ENCODE measurements around the gene CHST11. TPM values are rescaled to one million over a fixed set of nuclear protein-coding genes. Genes with fewer than 3 reads are reported as not detected.

The CHST11 gene
- total RNA-seq, 3 donors from 2014 or later, result 12.5 to 16.4 (median 15.5) TPM

DNA sequence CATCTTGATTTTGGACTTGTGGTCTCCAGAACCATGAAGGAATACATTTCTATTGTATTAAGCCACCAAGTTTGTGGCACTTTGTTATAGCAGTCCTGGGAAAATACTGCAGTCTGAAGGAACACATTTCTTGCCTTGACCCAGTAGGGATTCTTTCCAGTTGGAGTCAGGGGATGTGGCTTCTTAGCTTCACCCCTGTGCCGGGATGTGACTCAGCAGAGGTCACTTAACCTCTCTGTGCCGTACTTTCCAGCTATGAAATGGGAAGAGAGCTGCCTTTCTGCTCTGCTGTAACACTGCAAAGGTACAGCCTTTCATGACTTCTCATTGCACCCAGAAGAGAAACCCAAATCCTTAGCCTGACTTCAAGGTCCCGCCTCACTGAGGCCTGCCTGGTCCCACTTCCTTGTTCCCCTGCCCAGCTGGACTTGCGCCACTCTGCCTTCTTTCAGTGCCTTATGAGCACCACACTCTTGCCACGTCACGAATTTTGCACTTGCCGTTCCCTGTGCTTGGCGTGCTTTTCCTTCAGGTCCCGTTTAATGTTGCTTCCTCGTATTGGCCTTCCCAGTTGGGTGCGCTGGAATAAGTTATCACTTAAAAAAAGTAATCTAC, 24.2 kb downstream of the CHST11 start:
- no peak overlapping the region for H3K4me3 ChIP-seq
- no peaks in the 10 kb centered on the region for H3K9me3 ChIP-seq
- H3K27me3 ChIP-seq, result no peaks in the 10 kb centered on the region
- no peaks in the 10 kb centered on the region for H3K36me3 ChIP-seq
- DNase-seq (ENCODE audit: low spot score in 2 of 2), result no peak
- intact Hi-C loops (cut with DNase I; ENCODE audit: low total_unique reads), result no loop called here
- TF ChIP-seq, protein P1, sequence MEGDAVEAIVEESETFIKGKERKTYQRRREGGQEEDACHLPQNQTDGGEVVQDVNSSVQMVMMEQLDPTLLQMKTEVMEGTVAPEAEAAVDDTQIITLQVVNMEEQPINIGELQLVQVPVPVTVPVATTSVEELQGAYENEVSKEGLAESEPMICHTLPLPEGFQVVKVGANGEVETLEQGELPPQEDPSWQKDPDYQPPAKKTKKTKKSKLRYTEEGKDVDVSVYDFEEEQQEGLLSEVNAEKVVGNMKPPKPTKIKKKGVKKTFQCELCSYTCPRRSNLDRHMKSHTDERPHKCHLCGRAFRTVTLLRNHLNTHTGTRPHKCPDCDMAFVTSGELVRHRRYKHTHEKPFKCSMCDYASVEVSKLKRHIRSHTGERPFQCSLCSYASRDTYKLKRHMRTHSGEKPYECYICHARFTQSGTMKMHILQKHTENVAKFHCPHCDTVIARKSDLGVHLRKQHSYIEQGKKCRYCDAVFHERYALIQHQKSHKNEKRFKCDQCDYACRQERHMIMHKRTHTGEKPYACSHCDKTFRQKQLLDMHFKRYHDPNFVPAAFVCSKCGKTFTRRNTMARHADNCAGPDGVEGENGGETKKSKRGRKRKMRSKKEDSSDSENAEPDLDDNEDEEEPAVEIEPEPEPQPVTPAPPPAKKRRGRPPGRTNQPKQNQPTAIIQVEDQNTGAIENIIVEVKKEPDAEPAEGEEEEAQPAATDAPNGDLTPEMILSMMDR (IDR thresholded peaks at IDR 0.05), result no peak
- TF ChIP-seq POLR2A (IDR thresholded peaks at IDR 0.05) (no peak), POLR2AphosphoS5 (IDR thresholded peaks at IDR 0.05) (no peak)
- H3K27ac ChIP-seq, result no peak overlapping the region
- H3K4me1 ChIP-seq, result no peaks in the 10 kb centered on the region

DNA sequence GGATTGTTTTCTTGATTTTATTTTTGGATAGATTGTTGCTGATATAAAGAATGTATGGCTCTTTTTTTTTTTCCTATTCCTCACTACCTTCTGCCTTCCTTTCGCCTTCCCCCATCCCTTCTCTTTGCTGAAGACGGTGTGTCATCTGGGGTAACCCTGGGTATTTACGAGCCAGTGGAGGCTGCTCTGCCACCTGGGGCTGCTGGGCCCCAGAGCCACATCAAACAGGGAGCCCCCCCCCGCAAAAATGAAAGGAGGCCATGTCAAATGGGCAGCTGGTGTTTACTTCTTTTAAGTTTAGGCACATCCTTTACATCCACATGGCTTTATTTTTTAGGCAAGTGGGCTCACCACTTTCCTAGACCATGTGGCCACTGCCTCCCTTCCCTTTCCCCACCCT, 25.4 kb downstream of the CHST11 start:
- no peak for DNase-seq (ENCODE audit: low spot score in 2 of 2)
- intact Hi-C loops (cut with DNase I; ENCODE audit: low total_unique reads), result no loop called here
- no peaks in the 10 kb centered on the region for H3K4me1 ChIP-seq

DNA sequence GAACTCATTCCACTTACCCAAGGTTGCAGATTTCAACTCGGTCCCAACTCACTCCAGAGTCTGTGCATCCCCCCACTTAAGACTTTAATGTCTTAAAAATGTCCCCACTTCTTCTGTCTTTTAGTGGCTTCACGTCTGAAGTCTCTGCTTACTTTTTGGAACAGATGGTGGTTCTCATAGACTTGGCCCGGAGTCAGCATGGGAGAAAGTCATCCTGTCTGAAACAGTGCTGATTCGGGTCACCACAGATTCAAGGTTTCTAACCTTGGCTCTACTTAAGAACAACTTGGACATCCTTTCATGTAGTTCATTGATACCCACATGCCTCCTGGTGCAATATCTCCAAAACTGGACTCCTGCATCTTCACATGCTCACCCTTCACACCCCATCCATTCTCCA, 26.0 kb downstream of the CHST11 start:
- H3K27ac ChIP-seq, result no peak overlapping the region
- no peaks in the 10 kb centered on the region for H3K36me3 ChIP-seq
- H3K4me1 ChIP-seq, result no peaks in the 10 kb centered on the region
- no peak for TF ChIP-seq POLR2A (IDR thresholded peaks at IDR 0.05)
- TF ChIP-seq, protein P1 (IDR thresholded peaks at IDR 0.05), result no peak
- no peak for TF ChIP-seq POLR2AphosphoS5 (IDR thresholded peaks at IDR 0.05)
- H3K9me3 ChIP-seq, result no peaks in the 10 kb centered on the region
- no peak for DNase-seq (ENCODE audit: low spot score in 2 of 2)
- no peak overlapping the region for H3K4me3 ChIP-seq
- intact Hi-C loops (cut with DNase I; ENCODE audit: low total_unique reads), result no loop called here
- H3K27me3 ChIP-seq, result no peaks in the 10 kb centered on the region

More for the DNA sequence above, 25.4 kb downstream of the CHST11 start:
- Histone ChIP-seq H3K4me3 (no peak overlapping the region), H3K9me3 (no peaks in the 10 kb centered on the region), H3K36me3 (no peaks in the 10 kb centered on the region), H3K27me3 (no peaks in the 10 kb centered on the region), H3K27ac (no peak overlapping the region)
- TF ChIP-seq POLR2AphosphoS5 (IDR thresholded peaks at IDR 0.05), result no peak
- TF ChIP-seq, protein P1 (IDR thresholded peaks at IDR 0.05), result no peak
- no peak for TF ChIP-seq POLR2A (IDR thresholded peaks at IDR 0.05)

DNA sequence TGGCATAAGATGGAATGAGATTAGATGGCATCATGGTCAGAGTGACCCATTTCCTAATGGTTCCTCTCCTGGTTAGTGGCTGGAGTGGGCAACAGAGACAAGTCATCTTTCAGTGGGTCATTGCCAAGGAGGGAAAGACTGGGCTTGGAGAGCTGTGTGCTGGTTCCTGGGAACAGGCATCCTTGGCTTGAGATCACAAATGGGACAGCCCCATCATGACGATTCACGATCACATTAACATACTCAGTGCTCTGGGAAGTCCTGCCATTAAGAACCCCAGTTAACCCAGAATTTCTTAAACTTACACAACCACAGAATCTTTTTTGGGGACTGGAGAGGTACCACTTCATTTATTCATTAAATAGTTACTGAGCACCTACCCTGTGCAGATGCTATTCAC, 27.3 kb downstream of the CHST11 start:
- Histone ChIP-seq H3K27ac (no peak overlapping the region), H3K9me3 (no peaks in the 10 kb centered on the region), H3K36me3 (no peaks in the 10 kb centered on the region), H3K4me1 (no peaks in the 10 kb centered on the region), H3K27me3 (no peaks in the 10 kb centered on the region), H3K4me3 (no peak overlapping the region)
- intact Hi-C loops (cut with DNase I; ENCODE audit: low total_unique reads), result no loop called here
- DNase-seq (ENCODE audit: low spot score in 2 of 2), result no peak
- TF ChIP-seq, protein P1 (IDR thresholded peaks at IDR 0.05), result no peak
- TF ChIP-seq POLR2AphosphoS5 (IDR thresholded peaks at IDR 0.05) (no peak), POLR2A (IDR thresholded peaks at IDR 0.05) (no peak)

DNA sequence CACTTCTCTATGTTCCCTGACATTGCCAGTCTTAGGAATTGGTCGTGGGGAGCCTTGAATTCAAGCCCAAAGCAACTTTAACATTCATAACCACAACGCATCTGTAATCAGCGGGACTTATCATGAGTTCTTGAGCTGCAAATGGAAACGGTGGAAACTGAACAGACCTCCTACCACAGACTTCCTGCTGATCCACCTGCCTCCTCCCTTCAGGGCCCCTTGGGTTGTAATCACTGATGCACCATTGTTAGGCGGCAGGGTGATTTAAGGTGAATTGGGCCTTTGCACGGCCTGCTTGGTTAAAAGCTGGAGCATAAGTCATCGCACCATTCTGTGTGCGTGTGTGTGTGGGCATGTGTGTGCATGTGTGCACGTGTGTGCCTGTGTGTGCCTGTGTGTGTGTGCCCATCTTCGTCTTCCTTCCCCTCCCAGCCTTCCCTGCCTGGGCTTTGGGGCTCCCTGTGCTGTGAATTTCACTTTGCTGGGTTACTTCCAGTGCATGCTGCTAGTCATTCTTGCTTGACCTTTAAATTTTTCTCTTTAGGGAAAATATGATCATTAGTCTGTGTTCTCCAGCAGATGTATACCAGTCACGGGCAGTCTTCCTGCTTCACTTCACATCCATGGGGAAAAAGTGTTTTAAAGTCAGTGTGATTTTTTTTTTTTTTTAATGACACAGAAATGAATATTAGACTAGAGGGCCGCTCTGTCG, 29.1 kb downstream of the CHST11 start:
- intact Hi-C loops (cut with DNase I; ENCODE audit: low total_unique reads), result no loop called here
- no peak for TF ChIP-seq POLR2AphosphoS5 (IDR thresholded peaks at IDR 0.05)
- no peak for TF ChIP-seq POLR2A (IDR thresholded peaks at IDR 0.05)
- TF ChIP-seq, protein P1 (IDR thresholded peaks at IDR 0.05), result no peak
- peak overlapping the region in 1 of 2 donors; percentile 25 for H3K27ac ChIP-seq
- H3K4me3 ChIP-seq, result no peak overlapping the region
- DNase-seq (ENCODE audit: low spot score in 2 of 2), result no peak
- H3K4me1 ChIP-seq, result no peaks in the 10 kb centered on the region
- no peaks in the 10 kb centered on the region for H3K27me3 ChIP-seq
- H3K9me3 ChIP-seq, result no peaks in the 10 kb centered on the region
- H3K36me3 ChIP-seq, result no peaks in the 10 kb centered on the region

Data from breast epithelium (tissue), 4 donors.